NCI-H82 (cell line): Measurements from ENCODE around the gene MMAA.
"Not testable (repeated sequence)": the region's sequence is repeated elsewhere in the genome, so short reads cannot be mapped to it uniquely, and the experiment has no call there.

Source experiments
- DNase-seq: peaks from one replicate; lab custom pipeline; 2025; lab: John Stamatoyannopoulos, UW

Gene MMAA

DNA sequence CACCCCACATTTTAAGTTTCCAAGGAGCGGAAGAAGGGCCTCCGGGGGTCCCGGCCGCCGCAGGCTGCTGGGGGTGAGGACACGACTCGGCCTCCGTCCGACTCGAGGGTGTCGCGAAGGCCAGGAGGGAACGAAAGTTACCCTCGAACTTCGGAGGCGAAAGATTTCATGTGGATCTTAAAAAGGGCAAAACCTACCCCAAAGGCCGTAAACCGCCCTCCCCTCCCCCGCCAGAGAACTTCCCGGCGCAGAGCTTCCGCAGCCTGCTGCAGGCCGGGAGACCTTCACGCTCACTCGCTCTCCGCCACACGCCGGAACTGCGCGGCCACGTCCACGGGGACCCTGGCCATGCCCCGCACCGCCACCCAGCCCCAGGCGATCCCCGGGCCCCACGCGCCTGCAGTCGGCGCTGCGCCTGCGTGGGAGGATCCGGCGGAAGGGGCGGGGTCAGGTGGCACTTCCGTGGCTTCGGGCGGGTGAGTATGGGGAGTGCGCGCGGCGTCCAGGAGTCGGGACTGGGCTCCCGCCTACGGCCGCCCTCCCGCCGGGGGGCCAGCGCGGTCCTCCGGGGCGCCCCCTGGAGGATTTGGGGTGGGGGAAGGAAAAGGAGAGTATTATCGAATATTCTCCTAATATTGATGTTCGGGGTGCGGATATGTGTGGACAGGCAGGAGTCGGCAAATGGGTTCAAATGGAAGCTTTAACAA, at the start of gene MMAA:
MMAA (plus strand) TSS at position 454 of the 707 bp plus-strand sequence. CDS start 19,755 bp downstream, outside the sequence.
- DNase-seq = peak; percentile 94

DNA sequence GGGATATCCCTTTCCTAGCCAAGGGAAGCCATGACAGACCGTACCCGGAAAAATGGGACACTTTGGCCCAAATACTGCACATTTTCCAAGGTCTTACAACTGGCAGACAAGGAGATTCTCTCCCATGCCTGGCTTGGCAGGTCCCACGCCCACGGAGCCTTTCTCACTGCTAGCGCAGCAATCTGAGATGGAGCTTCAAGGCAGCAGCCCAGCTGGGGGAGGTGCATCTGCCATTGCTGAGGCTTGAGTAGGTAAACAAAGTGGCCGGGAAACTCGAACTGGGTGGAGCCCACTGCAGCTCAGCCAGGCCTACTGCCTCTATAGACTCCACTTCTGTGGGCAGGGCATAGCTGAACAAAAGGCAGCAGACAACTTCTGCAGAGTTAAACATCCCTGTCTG, 44.6 kb upstream of the MMAA start:
- DNase-seq = not testable (repeated sequence)

- DNase-seq = no peak
Observed at GRCh38 chr4:145580906-145581305, 38.3 kb upstream of the MMAA start.

DNA sequence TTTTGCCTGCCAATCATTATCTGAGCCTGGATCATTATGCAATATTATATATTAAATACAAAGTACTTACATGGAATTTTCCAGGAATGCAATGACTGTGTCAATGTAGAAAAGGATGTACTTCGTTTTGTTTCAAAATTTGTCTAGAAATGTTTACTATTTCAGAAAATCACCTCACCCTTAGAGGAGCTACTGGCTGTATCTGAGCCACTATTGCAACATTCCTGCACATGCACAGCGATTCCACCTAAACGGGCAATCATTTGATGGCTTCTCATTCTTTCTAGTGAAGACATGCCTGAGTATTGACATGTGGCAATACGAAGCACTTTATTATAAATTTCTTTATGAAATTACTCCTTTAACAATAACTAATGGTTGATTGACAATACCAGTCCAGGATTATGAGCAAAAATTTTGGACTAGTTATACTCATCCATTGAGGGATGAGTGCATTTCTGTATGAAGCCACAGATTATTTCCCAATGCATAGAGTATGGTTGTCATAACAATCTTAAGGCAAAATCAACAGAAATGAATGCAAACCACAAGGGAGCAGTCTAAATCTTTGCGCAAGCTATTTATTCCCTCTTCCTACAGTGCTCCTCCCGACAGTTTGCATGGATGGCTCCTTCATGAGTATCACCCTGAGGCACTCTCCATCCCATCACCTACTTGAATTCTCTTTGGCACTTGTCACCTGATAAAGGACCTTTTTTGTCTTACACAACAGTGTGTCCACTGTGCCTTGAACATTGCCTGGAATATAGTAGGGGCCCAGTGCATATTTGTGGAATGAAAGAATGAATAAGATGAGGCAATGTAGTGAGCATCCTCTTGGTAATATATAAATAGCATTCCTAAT, 35.8 kb upstream of the MMAA start:
- no peak for DNase-seq

DNA sequence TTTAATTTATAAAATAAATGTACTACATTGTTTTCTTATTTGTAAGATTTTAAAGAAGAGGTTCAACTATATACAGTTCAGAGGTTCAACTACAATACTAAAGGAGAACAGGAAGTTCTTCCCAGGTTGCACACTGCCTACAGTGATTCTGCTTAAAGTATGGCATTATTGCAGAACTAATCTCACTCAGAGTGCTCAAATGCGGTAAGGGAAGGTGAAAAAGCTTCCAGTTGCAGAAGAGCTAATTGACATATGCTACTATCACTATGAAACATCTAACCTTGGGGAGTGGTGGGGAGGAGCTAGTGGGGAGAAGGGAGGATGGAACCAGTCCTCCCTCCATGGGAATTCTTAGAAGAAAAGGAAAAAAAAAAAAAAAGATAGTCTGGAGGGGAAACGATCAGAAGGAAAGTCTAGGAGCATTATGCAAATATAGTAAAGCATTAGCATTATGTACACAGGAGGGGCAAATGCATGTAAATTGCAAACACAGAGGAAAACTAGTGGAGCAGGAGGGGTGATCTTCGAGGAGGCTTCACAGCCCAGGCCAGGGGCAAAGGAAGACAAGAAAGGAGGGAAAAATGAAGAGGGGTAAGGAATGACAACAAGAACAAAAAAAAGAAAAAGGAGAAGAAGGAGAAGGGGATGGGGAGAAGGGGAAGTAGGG, 32.0 kb upstream of the MMAA start:
- DNase-seq = no peak

GRCh38 chr4:145589381-145589780, 29.8 kb upstream of the MMAA start:
- DNase-seq = not testable (repeated sequence)

DNA sequence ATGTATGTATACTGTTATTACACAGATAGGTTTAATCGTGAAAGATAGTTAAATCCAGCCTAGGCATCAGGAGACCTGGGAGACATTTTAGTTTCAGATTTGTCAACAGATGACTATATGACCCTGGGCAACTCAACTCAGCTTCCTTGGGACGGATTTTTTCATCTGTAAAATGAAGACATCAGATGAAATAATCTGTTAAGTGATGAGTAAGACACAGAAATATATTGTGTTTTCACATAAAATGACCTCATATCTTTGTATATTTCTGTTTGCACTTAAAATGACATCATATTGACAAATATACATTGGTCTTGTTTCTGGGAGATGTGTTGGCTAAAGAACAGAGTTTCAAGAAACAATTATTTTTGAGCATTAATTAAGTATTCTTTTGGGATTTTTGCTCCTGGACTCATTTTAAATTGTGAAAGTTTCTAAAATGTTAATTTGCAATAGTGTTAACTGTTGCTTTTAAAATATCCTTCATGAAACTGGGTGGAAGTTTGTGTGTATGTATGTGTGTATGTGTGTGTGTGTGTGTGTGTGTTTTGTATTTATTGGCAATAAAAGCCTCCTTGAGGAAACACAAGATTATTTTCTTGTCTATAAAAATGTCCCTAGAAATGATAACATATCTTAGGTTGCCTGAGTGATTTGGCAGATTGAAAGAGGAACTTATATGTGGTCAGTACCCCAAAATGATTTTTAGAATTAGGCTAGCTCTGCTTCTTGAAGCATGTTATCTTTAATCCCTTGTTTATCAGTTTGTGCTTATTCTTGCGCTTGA, 29.1 kb upstream of the MMAA start:
- DNase-seq = no peak

DNA sequence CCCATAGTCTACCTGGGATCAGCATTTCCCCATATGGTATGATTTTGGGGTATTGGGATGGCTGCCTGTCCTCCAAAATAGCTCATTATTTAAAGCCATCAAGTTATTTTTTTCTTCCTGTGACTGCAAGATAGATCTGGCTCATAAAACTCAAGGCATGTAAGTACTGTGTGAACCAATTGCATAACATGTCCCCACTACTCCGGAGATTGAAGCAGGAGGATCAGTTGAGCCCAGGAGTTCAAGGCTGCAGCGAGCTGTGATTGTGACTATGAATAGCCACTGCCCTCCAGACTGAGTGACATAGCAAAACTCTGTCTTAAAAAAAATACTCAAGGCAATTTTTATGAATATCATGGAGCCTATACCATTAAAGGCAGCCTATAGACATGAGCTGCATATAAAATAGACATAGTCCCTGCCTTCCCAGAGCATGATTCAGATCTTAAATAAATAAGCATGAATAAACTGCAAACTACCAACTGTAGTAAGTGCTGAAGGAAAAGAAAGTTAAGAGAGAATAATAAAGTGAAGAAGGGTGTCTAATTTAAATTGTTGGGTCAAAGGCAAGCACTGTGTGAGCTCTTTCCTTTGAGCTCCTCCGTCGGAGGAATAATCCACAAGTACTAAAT, 16.9 kb upstream of the MMAA start:
- DNase-seq = no peak

- no peak for DNase-seq
Observed at GRCh38 chr4:145605941-145606340, 13.2 kb upstream of the MMAA start.

DNA sequence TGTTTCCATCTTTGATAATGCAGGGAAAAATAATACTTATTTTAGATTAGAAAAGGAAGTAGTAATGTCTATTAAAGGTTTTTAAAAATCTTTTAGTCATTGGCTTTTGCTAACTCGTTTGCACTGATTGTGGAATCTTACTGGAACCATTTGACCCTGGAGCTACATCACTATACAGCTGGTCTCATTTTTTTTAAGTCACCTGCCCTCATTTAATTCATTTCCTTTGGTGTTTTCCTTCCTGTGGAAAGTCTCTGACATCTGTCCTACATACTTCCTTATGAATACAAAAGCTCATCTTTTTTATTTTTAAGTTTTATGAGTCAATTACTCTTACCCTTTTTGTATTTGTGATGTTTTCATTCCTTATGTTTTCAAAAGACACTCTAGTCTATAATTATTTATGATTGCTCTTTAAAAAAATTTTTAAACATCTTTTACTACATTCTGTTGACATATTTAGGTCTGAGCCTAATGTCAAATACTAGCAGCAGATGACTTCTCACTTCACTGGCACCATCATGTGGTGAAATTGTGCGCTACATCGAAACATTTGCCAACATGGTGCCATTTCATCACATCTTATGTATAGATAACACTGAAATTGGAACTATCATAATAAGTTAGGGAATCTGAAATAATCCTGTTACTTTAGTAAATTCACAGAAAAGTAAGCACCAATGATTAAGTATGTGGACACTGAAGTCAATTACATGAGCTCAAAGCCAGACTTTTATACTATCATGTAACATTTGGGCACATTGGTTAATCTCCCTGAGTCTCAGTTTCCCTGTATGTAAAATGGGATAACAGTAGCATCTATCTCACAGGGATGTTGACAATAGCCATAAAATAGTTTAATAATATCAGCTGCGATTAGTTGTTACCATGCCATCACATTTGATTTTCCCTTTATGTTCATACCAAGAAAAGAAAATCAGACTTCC, 9.4 kb upstream of the MMAA start:
- DNase-seq = peak; percentile 76

GRCh38 chr4:145613566-145614232, 5.5 kb upstream of the MMAA start:
- peak; percentile 24 for DNase-seq

DNA sequence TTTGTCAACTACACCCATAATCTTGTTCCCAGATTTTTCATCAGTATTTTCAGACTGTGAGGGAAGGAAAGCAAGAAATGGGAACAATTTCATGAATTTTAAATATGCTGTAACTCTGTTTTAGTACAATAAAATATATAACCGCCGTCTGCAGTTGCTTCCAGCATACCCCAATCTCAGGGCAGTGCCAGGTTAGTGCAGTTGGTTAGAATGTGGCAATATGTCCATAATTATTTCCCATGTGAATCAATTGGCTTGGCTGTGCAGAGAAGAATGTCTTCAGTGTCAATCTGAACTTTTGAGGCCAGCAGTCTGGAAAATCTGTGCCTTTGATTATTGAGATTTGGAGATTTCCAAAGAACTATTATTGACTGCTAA, 5.0 kb upstream of the MMAA start:
- DNase-seq = no peak

DNA sequence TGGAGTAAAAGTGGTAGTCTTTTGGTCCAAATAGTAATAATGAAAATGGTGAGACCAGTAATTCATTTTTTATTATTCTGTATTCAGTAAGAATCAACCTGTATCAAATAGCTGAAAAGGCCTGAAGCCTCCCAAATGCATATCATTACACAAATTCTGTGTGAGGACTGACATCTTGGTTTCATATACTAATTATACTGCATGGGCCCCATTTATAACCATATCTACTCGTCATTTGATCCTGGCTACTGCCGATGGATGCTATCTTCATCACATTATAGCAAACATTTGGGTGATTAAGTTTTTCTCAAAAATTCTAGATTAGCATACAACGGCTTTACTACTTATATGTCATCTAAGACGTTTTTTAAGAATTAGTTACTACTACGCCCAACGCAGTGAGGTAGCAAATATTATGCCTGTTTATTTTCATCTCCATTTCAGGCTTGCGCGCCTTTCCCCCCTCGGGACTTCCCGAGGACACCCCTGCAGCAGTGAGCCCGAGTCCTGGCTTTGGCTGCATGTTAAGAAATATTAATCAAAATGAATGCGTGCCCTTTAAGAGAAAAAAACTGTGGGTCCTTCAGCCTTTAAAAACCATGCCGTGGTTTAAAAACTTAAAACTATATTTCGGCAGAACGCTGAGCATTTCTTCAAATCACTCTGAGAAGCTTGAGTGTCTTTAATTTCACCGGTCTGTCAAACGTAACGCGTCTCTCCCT, 814 bp upstream of the MMAA start:
- peak; percentile 48 for DNase-seq

GRCh38 chr4:145619639-145619996, 433 bp downstream of the MMAA start:
- DNase-seq = peak; percentile 72

DNA sequence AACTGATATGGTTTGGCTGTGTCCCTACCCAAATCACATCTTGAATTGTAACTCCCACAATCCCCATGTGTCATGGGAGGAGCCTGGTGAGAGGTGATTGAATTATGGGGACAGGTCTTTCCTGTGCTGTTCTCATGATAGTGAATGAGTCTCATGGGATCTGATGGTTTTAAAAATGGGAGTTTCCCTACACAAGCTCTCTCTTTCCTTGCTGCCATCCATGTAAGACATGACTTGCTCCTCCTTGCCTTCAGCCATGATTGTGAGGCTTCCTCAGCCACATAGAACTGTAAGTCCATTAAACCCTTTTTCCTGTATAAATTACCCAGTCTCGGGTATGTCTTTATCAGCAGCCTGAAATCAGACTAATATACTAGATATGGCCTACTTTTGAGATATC, 2.9 kb downstream of the MMAA start:
- not testable (repeated sequence) for DNase-seq

GRCh38 chr4:145623831-145624230, 4.6 kb downstream of the MMAA start:
- no peak for DNase-seq

- DNase-seq = peak; percentile 52
Observed at GRCh38 chr4:145625677-145626622, 6.8 kb downstream of the MMAA start.

DNA sequence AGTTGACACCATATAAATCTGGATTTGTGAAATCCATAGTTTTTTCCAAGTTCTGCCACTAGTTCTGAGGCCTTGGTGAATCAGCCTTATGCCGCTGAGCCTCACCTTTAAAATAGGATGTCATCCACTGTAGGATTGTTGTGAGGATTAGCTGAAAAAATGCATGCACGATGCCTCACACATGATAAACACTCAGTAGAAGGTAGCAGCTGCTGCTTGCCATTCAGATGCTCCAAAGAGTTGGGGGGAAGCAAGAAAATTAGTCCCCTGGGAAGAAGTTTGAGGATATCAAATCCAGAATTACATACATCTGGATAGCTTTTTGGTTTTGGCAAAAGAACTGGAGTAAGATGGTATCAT, 7.4 kb downstream of the MMAA start:
- peak; percentile 70 for DNase-seq
